HG03025 (cell line): ENCODE measurements around the gene MGRN1.

Source experiments
- ATAC-seq: cut with Tn5 transposase; IDR thresholded peaks from one replicate; pipeline ENCODE4 v1.9.1; 2021; ENCODE audit warnings: mild to moderate bottlenecking, moderate library complexity; ENCODE audit not compliant: unreplicated experiment, low FRiP score

Gene MGRN1

DNA sequence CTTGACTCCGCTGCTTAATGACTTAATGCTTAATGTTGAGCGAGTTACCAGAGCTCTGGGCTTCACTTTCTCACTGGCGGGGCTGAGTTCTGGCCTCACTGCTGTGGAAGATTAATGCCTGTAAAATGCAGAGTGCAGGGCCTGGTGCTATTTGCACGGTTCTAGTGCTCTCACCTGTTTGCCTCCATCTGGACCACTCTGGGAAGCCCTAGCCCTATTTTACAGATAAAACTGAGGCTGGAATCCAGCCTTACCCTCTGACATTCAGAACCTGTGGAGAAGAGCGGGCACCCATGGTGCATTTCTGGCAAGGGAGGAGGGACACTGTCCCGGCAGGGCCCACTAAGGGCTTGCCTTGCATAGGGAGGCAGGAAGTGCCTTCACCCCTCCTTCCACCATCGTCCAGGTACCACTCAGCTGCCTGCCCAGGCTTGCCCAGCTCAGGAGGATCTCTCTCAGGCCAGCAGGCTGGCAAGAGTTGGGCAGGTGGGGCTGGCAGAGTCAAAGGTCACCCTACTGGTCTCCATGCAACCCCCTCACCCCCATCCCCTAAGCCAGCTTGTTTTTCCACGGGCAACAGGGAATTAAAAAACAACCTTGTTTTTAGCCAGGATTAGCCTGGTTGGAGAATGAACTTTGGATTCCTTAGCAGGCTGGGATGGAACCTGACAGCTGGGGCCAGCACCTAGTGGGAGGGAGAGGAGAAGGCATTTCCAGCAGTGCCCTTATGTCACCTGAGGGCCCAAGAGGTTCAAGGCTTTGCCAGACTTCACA, 5.8 kb upstream of the MGRN1 start:
- ATAC-seq, result no peak

DNA sequence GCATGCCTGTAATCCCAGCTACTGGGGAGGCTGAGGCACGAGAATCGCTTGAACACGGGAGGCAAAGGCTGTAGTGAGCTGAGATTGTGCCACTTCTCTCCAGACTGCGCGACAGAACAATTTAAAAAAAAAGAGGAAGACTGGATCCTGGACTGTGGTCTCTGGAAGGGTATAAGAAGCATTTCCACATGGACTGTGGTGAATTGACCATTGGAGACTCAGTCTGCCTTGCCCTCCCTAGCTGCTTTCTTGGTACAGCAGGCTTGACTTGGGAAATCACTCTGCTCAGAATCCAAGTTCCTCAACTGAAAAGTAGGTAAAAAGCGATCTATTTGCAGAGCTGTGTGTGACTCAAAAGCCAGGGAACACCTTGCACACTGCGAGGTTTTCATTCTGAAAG, 1.0 kb upstream of the MGRN1 start:
- ATAC-seq, result no peak

DNA sequence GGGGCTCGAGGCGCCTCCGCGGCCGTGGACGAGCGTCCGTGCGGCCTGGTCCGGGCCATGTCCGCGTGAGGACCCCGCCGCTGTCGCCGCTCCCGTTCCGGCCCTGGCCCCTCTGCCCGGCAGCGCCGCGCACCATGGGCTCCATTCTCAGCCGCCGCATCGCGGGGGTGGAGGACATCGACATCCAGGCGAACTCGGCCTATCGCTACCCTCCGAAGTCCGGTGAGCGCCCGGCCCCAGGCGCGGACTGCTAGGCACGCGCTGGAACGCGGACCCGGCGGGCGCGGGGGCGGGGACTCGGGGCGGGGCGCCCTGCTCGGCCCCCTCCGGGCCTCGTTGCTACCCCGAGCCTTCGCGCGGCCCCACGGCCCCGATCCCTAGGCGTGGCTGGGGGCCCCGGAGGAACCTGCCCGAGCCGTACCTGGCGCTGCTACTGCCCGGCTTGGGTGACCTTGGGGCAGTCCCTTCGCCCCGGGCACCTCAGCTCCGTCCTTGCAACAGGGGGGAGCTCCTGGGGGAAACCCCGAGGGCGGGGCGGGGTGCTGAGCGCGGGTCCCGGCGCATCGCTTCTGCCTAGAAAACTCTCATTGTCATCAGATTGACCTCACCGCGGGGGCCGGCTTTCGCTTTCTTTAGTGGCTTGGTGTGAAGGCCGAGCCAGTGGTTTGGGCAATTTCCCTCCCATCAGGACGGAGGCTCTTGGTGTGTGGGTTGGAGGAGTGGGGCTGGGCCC, 367 bp downstream of the MGRN1 start:
- ATAC-seq, result peak; percentile 40

DNA sequence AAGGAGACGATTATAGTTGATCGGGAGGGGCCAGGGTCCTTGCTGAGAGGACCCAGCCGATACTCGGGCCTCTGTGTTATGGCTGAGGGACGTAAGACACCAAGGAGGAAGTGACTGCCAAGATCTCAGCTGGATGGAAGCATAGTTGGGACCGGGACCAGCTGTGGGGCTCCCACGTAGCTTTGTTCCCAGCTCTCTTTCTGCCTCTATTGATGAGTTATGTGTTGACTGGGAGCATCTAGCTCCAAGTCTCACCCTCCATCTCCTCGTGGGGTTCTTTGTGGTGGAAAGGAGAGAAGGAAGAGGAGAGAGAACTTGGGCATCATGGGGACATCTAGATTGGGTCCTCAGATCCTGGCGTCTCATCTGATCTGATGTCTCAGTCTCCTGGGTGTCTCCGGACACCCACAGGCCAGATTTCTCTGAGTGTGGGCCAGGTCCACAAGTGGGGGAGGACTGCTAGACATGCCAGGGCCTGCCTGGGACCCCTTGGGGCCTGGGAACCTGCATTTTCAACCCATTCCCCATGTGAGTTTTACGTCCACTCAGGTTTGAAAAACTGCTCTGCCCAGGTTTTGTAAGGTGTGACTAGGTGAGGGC, 1.0 kb downstream of the MGRN1 start:
- peak; percentile 8 for ATAC-seq

DNA sequence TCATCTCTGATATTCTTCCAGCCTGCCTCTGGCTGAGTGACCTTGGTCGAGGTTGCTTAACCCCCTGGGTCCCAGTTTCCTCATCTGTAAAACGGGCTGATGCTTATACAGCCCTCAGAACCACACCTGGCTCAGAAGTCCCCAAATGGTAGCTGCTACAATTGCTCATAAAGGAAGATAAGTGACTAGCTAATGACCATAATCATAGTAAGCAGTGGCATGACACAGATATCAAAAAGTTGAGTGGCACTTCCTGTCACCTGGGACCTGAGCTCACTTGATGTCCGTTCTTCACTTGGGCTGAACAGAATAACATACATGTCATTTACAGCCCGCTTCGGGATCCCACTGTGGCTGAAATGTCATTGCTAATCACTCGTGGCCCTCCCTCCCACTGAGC, 1.8 kb downstream of the MGRN1 start:
- no peak for ATAC-seq

DNA sequence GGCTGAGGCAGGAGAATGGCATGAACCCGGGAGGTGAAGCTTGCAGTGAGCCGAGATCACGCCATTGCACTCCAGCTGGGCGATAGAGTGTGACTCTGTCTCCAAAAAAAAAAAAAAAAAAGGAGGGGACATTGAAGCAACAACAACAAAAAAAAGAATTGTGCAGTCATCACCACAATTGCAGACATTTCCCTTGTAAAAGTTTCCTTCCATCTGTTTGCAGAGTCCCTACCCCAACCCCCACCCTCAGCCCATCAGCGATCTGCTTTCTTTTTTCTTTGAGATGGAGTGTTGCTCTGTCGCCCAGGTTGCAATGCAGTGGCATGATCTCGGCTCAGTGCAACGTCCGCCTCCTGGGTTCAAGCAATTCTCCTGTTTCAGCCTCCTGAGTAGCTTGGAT, 3.7 kb downstream of the MGRN1 start:
- no peak for ATAC-seq

DNA sequence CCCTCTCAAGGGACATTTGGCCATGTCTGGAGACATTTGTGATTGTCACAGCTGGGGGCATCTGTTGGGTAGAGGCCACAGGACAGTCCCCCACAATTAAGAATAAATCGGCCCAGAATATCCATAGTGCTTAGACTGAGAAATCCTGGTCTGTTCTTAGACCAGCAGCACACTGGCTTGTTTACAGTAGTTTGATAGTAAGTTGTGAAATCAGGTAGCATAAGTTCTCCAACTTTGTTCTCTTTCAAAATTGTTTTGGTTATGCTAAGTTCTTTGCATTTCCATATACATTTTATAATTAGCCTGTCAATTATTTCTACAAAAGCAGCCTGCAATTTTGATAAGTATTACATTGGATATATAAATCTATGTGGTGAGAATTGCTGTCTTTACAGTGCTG, 6.8 kb downstream of the MGRN1 start:
- ATAC-seq, result no peak

DNA sequence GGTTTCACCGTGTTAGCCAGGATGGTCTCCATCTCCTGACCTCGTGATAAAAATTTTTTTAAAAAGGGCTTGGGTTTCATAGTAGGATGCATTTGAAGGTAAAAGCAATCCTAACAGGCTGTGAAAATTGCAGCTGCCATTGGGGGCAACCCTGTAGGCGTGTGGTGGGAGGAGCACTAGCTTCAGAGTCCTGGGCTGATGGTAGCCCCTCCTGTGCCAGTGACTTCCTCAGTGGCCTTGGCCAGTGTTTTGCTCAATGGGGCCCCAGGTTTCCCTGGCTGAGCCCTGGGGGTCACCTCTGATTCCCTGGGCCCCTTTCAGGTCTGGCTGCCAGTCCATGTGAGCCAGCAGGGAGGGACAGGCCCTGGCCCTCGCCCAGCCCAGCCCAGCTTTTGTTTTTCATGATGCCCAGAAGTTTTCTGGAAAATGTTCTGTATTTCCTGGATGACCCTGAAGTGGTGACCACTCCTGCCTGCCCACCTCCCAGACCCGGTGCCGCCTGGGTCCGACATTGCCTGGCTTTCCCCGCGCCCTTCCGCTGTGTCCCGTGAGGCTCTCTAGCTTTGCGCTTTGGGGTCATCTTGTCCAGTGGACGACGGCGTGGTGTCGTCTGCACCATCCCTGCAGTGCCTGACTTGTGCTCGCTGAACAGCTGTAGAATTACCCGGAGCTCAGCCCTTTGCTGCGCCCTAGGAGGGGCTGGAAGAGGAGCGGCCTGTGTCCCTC, 9.4 kb downstream of the MGRN1 start:
- no peak for ATAC-seq

DNA sequence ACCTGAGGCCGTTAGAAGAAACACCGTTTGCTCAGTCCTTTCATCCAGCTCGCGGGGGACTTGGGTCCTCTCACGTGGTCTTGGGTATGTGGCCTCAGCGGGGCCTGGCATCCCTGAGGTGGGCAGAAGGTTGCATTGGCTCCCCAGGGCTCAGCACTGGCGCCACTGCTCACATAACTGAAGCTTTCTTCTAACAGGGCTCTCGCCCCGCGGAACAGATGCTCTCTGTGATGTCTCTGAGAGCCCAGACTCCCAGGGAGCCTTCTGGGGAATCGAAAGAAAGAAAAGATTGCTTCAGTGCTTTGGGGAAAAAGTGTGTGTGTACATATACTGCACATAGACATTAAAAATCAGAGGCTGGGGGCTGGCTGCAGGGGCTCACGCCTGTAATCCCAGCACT, 10.1 kb downstream of the MGRN1 start:
- no peak for ATAC-seq

DNA sequence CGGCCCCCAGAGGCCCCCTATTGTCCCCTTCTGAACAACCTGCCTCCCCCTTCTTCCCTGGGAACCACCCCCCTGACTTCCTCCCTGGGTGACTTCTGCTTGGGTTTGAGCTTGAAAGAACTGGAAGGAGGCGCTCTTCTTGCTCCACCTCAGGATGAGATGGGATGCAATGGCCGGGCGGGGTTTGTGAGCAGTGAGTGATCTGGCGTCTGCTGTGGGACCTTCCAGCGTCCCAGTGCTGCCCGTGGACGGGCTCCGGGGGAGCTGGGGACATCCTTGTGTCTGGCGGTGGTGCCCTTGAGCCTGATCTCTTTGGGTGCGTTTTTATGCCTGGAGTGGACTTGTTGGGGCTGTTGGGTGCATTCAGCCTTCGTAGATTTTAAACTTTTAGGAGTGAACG, 11.6 kb downstream of the MGRN1 start:
- ATAC-seq, result no peak

DNA sequence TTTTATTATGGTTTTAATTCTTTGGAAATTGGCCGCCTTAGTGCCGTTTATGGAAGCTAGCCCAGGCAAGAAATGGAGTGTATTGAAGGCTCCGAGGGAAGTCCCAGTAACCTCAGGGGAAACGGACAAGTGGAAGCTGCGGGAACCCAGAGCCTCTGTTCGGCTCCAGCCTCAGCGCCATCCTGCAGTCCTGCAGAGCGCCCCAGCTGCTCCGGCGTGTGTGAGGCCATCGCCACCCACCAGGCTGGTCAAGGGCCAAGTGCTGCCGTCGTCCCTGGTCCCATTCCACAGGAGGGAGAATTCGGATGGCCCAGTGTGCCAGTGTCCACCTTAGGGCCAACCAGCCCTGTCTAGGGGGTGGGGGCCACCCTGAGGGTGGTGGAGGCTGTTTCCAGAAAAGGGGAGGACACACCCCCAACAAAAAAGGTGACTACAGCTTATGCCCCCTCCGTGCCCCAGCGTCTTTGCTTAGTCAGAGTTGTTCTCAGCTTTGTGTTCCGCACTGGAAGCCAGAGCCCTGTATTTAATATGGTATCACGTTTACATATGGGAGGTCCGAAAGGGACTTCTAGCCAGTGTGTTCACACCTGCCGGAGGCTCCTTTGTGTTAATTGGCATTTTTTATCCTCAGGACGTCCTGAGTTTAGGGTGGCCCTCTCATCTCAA, 13.0 kb downstream of the MGRN1 start:
- no peak for ATAC-seq

DNA sequence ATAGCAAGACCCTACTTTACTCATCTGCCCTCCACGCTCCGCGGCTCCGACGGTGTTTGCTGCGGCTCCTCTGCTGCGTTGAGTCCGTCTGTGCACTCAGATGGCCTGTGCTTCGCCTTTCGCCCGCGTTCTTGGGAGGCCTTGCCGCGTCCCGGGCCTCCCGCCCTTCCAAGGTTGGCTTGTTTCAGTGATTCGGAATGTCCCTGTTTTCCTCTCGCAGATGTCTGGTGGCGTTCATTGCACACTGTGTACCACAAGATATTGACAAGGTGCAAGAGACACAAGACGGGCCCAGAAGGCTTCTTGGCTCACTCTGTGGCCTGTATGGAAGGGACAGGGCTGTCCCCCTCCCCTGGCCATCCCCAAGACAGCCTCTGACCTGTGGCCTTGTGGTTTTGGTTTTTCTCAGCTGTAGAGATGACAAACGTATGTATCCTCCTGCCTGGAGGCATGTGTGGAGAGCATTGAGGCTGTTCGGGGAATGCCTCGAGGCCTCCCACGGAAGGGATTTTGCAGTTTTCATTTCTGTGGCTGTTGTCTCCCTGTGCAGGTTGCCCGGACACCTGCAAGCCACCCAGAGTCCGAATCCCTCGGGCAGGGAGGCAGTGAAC, 15.4 kb downstream of the MGRN1 start:
- ATAC-seq, result no peak

DNA sequence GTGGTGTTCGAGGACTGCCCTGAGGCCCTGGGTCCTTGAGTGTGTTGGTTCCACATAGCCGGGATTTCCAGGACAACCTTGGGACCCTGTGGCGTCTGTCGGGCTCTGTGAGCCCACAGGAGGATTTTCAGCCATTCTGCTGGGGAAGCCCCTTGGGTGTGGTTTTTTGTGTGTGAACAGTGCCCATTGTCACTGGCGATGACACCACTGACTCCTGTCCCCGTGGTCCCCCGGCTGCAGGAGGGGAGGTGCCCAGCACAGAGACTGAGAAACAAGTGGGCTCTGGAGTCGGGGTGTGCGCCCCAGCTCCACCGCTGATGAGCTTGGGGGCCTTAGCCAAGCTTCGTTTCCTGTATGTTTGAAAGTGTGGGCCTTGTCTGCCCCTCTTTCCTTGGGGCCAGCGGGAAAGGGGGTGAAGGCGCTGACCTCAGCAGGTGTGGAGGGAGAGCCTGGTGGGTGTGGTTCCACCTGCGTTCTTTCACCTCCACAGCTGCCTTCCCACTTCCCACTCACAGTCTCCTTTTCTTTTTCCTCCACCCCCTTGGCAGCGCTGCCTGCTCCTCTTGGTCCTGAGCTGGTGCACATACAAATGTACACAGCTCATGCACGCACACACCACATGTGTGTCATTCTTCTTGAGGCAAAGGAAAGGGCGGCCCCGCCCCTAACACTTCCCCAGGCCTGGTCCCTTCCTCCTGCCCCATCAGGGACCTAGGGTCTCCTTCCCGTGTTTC, 16.1 kb downstream of the MGRN1 start:
- no peak for ATAC-seq

DNA sequence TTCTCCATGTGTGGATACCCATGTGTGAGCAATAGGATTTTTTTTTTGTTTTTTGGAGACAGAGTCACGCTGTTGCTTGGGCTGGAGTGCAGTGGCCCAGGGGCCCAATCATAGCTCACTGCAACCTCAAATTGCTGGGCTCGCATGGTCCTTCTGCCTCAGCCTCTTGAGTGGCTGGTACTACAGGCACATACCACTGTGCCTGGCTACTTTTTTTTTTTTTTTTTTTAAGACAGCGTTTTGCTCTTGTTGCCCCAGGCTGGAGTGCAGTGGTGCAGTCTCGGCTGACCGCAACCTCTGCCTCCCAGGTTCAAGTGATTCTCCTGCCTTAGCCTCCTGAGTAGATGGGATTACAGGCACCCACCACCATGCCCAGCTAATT, 16.7 kb downstream of the MGRN1 start:
- ATAC-seq, result no peak

DNA sequence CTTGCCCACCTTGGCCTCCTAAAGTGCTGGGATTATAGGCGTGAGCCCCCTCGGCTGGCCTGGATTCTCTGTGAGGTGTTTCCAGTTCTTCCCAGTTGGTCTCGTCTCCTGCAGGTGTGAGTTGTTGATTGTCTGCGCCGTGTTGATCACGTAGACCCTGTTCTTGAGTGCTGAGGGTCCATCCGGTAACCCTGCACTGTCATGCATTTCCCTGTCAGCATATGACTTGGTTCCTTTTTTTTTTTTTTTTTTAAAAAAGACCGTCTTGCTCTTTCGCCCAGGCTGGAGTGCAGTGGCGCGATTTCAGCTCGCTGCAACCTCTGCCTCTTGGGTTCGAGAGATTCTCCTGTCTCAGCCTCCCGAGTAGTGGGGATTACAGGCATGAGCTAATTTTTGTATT, 17.3 kb downstream of the MGRN1 start:
- no peak for ATAC-seq

DNA sequence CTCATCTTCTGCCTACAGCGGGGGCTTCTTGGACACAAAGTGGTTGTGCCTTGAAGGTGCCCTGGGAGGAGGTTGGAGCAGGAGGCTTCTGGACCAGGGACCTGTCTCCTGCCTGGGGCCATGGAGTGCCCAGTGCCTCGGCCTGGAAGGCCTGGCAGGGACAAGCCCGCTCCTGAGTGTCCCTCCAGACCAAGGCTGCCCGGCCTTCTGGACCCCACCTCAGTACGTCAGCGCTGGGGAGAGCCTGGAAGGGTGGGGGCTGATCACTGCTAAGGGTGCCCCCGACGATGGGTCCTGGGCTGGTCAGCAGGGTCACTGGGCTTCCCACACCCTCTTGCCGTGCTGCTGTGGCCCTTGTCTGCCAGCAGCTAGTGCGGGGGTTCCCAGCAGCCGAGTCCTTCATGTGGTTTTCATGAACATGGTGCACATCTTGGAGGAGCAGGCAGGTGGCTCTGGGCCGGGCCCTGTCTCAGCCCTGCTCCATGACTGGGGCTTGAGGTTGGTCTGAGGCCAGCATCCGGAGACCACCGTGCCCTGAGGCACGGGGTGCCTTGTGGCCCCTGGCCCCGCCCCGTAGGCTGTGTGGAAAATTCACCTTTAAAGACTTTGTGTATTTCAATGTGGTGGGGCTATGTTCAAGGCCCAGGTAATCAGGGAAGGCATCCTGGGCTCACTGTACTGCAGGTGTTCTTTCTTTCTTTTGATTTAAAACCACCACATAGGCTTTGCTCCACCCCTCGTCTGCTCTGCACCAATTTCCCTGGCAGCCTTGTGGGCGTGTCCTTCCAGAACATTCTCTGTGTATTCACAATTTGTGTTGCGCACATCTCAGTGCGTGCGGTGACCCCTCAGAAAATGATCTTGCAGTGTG, 22.4 kb downstream of the MGRN1 start:
- no peak for ATAC-seq

DNA sequence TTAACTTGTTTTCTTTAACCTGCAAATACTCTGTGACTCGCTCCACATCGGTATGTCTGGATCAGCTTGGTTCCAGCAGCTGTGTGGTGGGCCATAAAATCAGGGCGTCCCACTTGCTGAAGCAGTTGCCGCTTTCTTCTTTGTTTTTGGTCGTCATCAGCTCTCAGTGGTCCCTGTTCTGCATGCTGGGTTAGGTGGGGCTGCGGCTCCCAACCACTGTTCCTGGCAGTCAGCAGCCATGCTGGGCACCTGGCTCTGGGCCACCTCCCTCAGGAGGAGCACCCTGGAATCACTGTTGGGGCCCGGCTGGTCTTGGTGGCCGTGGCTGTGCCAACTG, 23.0 kb downstream of the MGRN1 start:
- no peak for ATAC-seq

DNA sequence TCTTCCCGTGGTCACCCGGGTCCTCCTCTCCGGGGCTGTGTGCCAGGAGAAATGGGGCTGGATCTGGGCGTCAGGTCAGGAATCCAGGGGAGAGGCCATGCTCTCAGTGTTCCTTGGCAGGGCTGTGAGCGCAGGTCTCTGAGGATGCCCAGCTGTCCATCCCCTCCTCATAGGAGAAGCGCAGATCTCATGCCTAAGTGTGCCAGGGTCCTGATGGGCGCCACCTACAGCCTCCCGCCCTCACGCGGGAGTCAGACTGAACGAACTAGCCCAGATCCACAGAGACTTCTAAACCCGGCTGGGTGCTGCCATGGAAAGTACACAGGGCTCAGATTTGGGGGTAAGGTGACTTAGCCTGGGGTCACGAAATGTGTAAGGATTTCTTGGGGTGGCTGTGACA, 24.3 kb downstream of the MGRN1 start:
- no peak for ATAC-seq
